OCI-LY7 (cell line): ENCODE measurements around the gene TNS1. TPM values are rescaled to one million over a fixed set of nuclear protein-coding genes. Genes with fewer than 3 reads are reported as not detected.

ENCODE experiments used
- BruUV-seq: library from RNA; stranded (reverse); fragments of 400-500 nt; replicated peaks from 2 replicates; lab custom pipeline; 2021; lab: Mats Ljungman, UMichigan
- CTCF ChIA-PET: fragments of 300-600 bp; sonication (Branson Sonifier 250); formaldehyde crosslinking; loops from one replicate; lab custom pipeline; 2022; ENCODE audit warnings: antibody characterized with exemption; ENCODE audit not compliant: unreplicated experiment; lab: Charles Lee
- POLR2A ChIA-PET: fragments of 300-600 bp; sonication (Branson Sonifier 250); formaldehyde crosslinking; loops from one replicate; lab custom pipeline; 2022; ENCODE audit warnings: antibody characterized with exemption; lab: Charles Lee
- DNase-seq: peaks from one replicate; pipeline ENCODE4 v3.0.0-alpha.2; 2015; ENCODE audit warnings: low spot score
- H2AFZ ChIP-seq: fragments of 200-600 bp; sonication (generic), shearing (Covaris generic); 2 replicates; pipeline ENCODE4 v1.6.1; 2014; ENCODE audit warnings: mild to moderate bottlenecking, antibody characterized with exemption, low read length, moderate library complexity
- H3K27ac ChIP-seq: fragments of 200-600 bp; sonication (generic); 2 replicates; pipeline ENCODE4 v1.5.1; 2014; ENCODE audit warnings: mixed run types, low read depth, mild to moderate bottlenecking, moderate library complexity, low read length, inconsistent platforms; ENCODE audit not compliant: poor library complexity, severe bottlenecking
- H3K36me3 ChIP-seq: fragments of 200-600 bp; sonication (generic); 2 replicates; pipeline ENCODE4 v1.6.1; 2014; ENCODE audit warnings: mild to moderate bottlenecking, antibody characterized with exemption, low read length, moderate library complexity, mixed read lengths; ENCODE audit not compliant: insufficient read depth
- H3K4me1 ChIP-seq: fragments of 200-600 bp; sonication (generic); 2 replicates; pipeline ENCODE4 v1.5.1; 2014; ENCODE audit warnings: mild to moderate bottlenecking, low read length; ENCODE audit not compliant: insufficient read depth, poor library complexity, severe bottlenecking
- H3K4me2 ChIP-seq: fragments of 200-600 bp; sonication (generic); 2 replicates; pipeline ENCODE4 v1.6.1; 2014; ENCODE audit warnings: mild to moderate bottlenecking, low read length
- H3K4me3 ChIP-seq: fragments of 200-600 bp; sonication (generic); 2 replicates; pipeline ENCODE4 v1.5.1; 2014; ENCODE audit warnings: mild to moderate bottlenecking, low read depth, low read length; ENCODE audit not compliant: poor library complexity, severe bottlenecking
- H3K79me2 ChIP-seq: fragments of 200-600 bp; sonication (generic); 2 replicates; pipeline ENCODE4 v1.6.1; 2016; ENCODE audit warnings: low read depth, mild to moderate bottlenecking, low read length, moderate library complexity, mixed read lengths; ENCODE audit not compliant: insufficient read depth
- H3K9me2 ChIP-seq: fragments of 200-600 bp; sonication (generic); 2 replicates; pipeline ENCODE4 v1.6.1; 2016; ENCODE audit warnings: mild to moderate bottlenecking, low read length, mixed read lengths; ENCODE audit not compliant: insufficient read depth
- H3K9me3 ChIP-seq: fragments of 200-600 bp; sonication (generic); 2 replicates; pipeline ENCODE4 v1.6.1; 2014; ENCODE audit warnings: mild to moderate bottlenecking, mixed run types, low read length, mixed read lengths
- H4K20me1 ChIP-seq: fragments of 200-600 bp; sonication (generic); 2 replicates; pipeline ENCODE4 v1.6.1; 2014; ENCODE audit warnings: mild to moderate bottlenecking, antibody characterized with exemption, low read length, moderate library complexity, mixed read lengths; ENCODE audit not compliant: insufficient read depth
- CTCF ChIP-seq: fragments of 200-600 bp; sonication (generic); conservative IDR thresholded peaks from 2 replicates; pipeline ENCODE4 v1.5.1; 2014; ENCODE audit warnings: mild to moderate bottlenecking, antibody characterized with exemption, low read length, moderate library complexity, mixed read lengths
- EZH2phosphoT487 ChIP-seq: fragments of 200-600 bp; sonication (generic); IDR thresholded peaks from 2 replicates; pipeline ENCODE4 v1.6.1; 2018; ENCODE audit warnings: low read depth, borderline replicate concordance, mild to moderate bottlenecking, mixed run types, antibody characterized with exemption, low read length, moderate library complexity, mixed read lengths
- intact Hi-C: fragments of 100-400 bp; cut with micrococcal nuclease; formaldehyde crosslinking; loops from one replicate; pipeline ENCODE4 v1.10.0; 2022; ENCODE audit not compliant: unreplicated experiment
- total RNA-seq, 2 experiments: library from RNA; depleted of rRNA in 1 of 2; stranded (reverse); fragments of >200 nt in 1 of 2; shearing (Covaris generic) in 1 of 2; gene quantifications; 2 replicates each; pipeline ENCODE4 v1.2.3, GENCODE V29; 2014 to 2022

Gene TNS1
- total RNA-seq, 2 experiments from 2014 or later: not detected

- Histone ChIP-seq H2AFZ (no peak overlapping the region), H3K36me3 (no peaks in the 10 kb centered on the region), H3K9me3 (no peaks in the 10 kb centered on the region), H3K4me2 (no peak overlapping the region), H3K79me2 (no peaks in the 10 kb centered on the region), H3K4me3 (no peak overlapping the region), H3K27ac (no peak overlapping the region), H4K20me1 (no peaks in the 10 kb centered on the region), H3K9me2 (no peaks in the 10 kb centered on the region), H3K4me1 (no peaks in the 10 kb centered on the region)
- DNase-seq: no peak
- no TSS peak for BruUV-seq
- intact Hi-C loops: loop anchor here (1.0 to 2.0 kb wide), 2 partner anchors 101 to 204 kb away; no protein-coding TSS in a partner anchor
- TF ChIP-seq EZH2phosphoT487: no peak
- no peak for TF ChIP-seq CTCF
- CTCF ChIA-PET: interaction anchor here (1.2 to 1.3 kb wide), 2 partner anchors 10 to 200 kb away, joined by 3 to 4 read pairs; no protein-coding TSS in a partner anchor
- POLR2A ChIA-PET: no interaction called here
Observed at GRCh38 chr2:217784996-217785543, 217.7 kb downstream of the TNS1 start.

- Histone ChIP-seq H3K4me3 (no peak overlapping the region), H4K20me1 (no peaks in the 10 kb centered on the region), H3K9me3 (no peaks in the 10 kb centered on the region), H3K79me2 (no peaks in the 10 kb centered on the region), H3K36me3 (no peaks in the 10 kb centered on the region), H3K27ac (no peak overlapping the region), H3K9me2 (no peaks in the 10 kb centered on the region), H3K4me1 (no peaks in the 10 kb centered on the region), H3K4me2 (no peak overlapping the region), H2AFZ (no peak overlapping the region)
- CTCF ChIA-PET: no interaction called here
- DNase-seq: no peak
- POLR2A ChIA-PET: interaction anchor here (0.7 to 0.9 kb wide), 2 partner anchors 39 to 207 kb away, joined by 3 to 5 read pairs; no protein-coding TSS in a partner anchor
- intact Hi-C loops: no loop called here
- BruUV-seq: no TSS peak
- TF ChIP-seq CTCF (no peak), EZH2phosphoT487 (no peak)
Observed at GRCh38 chr2:217783243-217783642, 219.6 kb downstream of the TNS1 start.

GRCh38 chr2:217777906-217778305, 224.9 kb downstream of the TNS1 start:
- no peak overlapping the region for H3K4me2 ChIP-seq
- no peak overlapping the region for H3K27ac ChIP-seq
- BruUV-seq: no TSS peak
- DNase-seq: no peak
- no peaks in the 10 kb centered on the region for H3K9me2 ChIP-seq
- H3K36me3 ChIP-seq: no peaks in the 10 kb centered on the region
- no peak overlapping the region for H2AFZ ChIP-seq
- no peaks in the 10 kb centered on the region for H4K20me1 ChIP-seq
- H3K79me2 ChIP-seq: no peaks in the 10 kb centered on the region
- intact Hi-C loops: no loop called here
- ChIA-PET POLR2A (interaction anchor here (0.6 kb wide), 1 partner anchor 1158 kb away, joined by 3 read pairs; no protein-coding TSS in a partner anchor), CTCF (no interaction called here)
- no peak overlapping the region for H3K4me3 ChIP-seq
- no peaks in the 10 kb centered on the region for H3K9me3 ChIP-seq
- TF ChIP-seq CTCF (no peak), EZH2phosphoT487 (no peak)
- no peaks in the 10 kb centered on the region for H3K4me1 ChIP-seq
